Measurements from ENCODE around the gene IGSF23. TPM values are rescaled to one million over a fixed set of nuclear protein-coding genes. Genes with fewer than 3 reads are reported as not detected.

IGSF23 gene
- total RNA-seq, 1 donor from 2014 or later = not detected

Other genes starting within 250 kb of the IGSF23 start
- gene ZNF285, start 212.0 kb upstream of the IGSF23 start, total RNA-seq = 5.5 TPM
- 7.3 TPM for gene ZNF229, start 165.1 kb upstream of the IGSF23 start, total RNA-seq
- 8.2 TPM for gene ZNF180, start 113.0 kb upstream of the IGSF23 start, total RNA-seq
- 0.12 TPM for gene CEACAM20, start 83.9 kb upstream of the IGSF23 start, total RNA-seq
- gene PVR, start 30.3 kb downstream of the IGSF23 start, total RNA-seq = 42.8 TPM
- 10.9 TPM for gene CEACAM19, start 57.9 kb downstream of the IGSF23 start, total RNA-seq
- 0.12 TPM for gene CEACAM16, start 85.6 kb downstream of the IGSF23 start, total RNA-seq
- gene BCL3, start 135.1 kb downstream of the IGSF23 start, total RNA-seq = 44.3 TPM
- 47.4 TPM for gene CBLC, start 164.3 kb downstream of the IGSF23 start, total RNA-seq
- 75.9 TPM for gene BCAM, start 195.5 kb downstream of the IGSF23 start, total RNA-seq
- 331 TPM for gene NECTIN2, start 232.7 kb downstream of the IGSF23 start, total RNA-seq

All from mucosa of gallbladder (tissue), 1 donor.